ENCODE data around the gene FBXL5.

DNA sequence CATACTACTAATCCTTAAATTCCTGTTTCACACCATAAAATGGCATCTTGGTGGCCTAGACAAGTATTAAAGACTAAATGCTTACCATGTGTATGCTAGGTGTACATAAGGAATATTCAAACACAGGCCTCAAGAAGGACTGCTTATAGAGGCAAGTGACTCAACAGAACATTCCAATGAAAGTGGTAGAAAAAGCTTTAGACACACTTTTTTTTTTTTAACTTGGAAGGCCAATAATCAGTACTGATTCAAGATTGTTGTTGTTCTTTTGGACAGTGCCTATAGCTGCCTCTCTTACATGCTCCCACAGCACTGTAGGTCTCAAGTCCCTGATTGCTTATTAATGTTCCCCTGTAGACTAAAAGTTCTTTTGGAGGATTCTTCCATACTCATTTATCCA, 77.6 kb downstream of the FBXL5 start:
- TF ChIP-seq CTCF (conservative IDR thresholded peaks at IDR 0.05 in 1 of 2, IDR thresholded peaks at IDR 0.05 in 1 of 2; ENCODE audit: low read depth in 1 of 2, low read length in 2 of 2) (no peak), EZH2 (IDR thresholded peaks at IDR 0.05; ENCODE audit: low read length, missing control alignments) (no peak)

Data from fibroblast of lung (primary cell).